HG03575 (cell line): ENCODE measurements around the gene CD8A.
"Not testable (repeated sequence)": the region's sequence is repeated elsewhere in the genome, so short reads cannot be mapped to it uniquely, and the experiment has no call there.

Experiments
- ATAC-seq: cut with Tn5 transposase; IDR thresholded peaks from one replicate; pipeline ENCODE4 v1.9.1; 2021; ENCODE audit not compliant: unreplicated experiment, insufficient number of reproducible peaks, low FRiP score; ENCODE audit errors: extremely low read depth

CD8A gene

DNA sequence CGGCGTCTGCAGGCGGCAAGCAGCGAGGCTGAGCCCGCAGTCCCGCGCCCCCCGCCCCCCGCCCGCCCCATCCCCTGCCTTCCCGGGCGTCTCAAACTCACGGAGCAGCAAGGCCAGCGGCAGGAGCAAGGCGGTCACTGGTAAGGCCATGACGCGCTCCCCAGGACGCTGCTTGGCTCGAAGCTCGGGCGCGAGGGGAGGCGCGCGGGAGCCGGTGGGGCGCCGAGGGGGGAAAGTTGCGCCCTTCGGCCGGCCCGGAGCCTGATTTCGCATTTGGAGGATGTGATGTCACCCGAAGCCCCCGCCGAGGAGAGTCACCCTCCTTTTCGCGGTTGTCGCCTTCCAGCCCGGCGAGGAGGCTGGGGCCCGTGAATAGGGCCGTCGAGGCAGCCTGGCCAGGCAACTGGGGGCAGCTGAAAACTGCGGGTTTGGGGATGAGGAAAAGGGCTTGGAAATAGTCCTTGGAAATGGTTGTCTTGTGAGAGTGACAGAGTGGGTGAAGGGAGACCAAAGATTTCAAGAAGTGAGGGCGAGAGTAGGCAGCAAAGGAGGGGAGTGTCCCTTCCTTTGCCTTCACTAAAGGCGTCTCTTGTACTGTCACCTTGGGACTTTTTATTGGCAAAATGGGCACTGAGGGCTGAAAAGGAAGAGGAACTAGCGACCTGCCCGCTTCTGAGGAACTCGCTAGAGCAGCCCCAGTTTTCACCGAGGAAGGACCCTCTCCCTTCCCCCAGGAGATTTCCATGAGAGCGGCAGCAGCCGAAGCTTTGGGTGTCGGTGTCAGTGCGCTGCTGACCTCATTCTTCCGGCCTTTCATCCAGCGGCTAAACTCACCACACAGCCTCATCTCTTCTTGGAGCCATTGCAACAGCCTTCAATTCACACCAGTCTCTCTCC lies at the start of gene CD8A:
TSS of gene CD8A (minus strand) at position 238 of the 897 bp plus-strand sequence. CDS start at position 150, 88 bp downstream.
- no peak for ATAC-seq

DNA sequence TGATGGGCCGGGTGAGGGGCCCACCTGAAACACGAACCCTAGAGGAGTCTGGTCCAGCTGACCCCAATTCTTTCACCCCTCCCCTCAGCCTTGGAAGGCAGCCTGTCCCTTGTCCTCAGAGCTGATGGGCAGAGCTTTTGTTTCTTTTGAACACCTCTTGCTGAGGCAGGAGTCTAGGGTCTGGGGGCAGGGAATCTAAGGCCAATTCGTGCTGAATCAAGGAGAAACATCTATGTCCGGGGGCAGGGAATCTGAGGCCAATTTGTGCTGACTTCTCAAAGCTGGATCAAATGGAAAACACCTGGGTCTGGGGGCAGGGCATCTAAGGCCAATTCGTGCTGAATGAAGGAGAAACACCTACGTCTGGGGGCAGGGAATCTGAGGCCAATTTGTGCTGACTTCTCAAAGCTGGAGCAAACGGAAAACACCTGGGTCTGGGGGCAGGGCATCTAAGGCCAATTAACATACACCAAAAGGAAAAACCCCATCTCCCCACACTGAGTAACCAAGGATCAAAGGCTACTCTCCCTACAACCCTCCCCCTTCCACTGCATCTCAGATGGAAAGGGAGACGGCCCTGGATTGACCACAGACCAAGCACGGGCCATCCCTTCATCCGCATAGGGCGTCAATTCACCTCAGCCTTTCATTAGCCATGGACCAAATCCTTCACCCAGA lies 49.3 kb upstream of the CD8A start:
- ATAC-seq, result not testable (repeated sequence)

DNA sequence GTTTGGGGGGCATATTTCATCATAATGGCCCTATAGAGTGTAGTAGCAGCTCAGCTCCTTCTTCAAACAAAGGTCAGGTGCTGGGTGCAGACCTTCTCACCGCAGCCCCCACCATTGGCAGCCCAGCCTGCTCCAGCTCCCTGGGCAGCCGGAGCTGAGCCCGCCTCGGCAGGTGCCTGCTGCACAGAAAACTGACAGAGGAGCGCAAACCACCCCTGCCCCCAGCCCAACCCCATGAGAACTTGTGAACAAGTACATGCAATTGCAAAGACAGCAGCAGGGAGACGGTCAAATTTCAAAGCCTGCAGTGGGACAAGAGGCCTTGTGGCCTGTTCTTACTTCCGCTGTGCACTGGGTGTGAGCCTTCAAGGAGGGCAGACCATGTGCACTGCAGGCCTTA lies 48.7 kb upstream of the CD8A start:
- not testable (repeated sequence) for ATAC-seq

DNA sequence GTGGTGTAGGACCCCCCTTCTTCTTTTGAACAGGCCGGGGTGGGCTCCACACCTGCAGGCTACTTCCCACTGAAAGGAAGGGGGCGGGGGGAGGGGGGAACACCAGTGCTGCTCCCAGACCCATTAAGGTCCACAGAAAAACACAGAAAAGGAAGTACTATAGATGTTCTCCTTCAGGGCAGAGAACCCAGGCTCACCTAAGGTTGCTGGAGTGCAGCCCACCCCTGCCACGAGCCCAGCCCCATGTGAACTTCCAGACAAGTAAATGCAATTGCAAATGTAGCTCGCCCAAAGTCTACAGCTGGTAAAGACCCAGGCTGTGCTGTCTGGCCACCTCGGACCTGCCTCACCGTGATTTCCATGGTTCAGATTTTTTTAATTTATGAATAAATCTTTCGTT lies 47.0 kb upstream of the CD8A start:
- ATAC-seq, result not testable (repeated sequence)

DNA sequence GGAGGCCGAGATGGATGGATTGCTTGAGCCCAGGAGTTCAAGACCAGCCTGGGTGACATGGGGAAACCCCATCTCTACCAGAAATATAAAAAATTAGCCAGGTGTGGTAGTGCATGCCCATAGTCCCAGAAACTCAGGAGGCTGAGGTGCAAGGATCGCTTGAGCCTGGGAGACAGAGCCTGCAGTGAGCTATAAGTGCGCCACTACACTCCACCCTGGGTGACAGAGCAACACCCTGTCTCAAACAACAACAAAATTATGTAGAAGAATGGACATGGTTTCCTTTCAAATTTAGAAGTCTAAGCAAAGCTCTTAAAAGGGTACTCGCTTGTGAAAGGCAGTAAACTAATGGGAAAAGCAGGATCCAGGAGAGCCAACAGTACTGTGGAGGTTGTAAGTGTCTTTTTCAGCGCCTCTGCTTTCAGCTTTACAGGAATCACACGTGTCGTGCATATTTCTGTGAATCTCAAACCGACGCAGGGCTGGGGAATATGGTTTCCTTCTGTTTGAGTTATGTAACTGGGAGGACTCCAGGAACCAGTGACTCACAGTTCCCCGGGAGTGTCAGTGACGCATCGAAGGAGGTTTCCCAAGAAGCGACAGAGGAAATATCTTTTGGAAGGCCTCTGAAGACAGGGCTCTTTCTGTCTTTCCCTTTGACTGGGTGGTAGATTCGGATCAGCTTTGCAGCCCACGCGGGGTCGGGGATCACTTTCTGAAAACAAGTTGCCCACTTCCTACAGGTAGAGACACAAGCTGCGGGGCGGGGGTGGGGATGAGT lies 46.4 kb upstream of the CD8A start:
- ATAC-seq, result not testable (repeated sequence)

DNA sequence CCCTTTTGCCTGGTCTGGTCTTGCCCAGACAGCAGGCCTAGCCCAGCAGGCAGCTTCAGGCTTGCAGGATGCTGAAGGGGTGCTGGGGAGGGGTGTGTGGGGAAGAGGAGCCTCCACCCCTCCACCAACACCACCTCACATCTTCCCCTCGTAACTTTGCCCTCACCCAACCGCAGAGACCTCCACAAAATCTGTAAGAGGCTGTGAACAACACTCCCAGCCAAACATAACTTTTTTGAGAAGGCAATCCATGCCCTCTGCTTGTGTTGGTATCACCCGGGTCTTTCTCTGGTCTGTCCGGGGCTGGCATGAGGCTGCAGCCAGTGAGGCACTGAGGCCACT lies 44.8 kb upstream of the CD8A start:
- ATAC-seq, result not testable (repeated sequence)

DNA sequence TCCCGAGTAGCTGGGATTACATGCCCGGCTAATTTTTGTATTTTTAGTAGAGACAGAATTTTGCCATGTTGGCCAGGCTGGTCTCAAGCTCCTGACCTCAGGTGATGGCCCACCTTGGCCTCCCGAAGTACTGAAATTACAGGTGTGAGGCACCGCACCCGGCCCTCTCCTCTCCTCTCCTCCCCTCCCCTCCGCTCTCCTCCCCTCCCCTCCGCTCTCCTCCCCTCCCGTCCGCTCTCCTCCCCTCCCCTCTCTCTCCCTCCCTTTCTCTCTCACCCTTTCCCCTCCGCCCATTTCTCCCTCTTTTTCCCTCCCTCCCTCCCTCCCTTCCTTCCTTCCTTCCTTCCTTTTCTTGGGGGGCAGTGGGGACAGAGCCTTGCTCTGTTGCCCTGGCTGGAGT lies 42.6 kb upstream of the CD8A start:
- no peak for ATAC-seq

DNA sequence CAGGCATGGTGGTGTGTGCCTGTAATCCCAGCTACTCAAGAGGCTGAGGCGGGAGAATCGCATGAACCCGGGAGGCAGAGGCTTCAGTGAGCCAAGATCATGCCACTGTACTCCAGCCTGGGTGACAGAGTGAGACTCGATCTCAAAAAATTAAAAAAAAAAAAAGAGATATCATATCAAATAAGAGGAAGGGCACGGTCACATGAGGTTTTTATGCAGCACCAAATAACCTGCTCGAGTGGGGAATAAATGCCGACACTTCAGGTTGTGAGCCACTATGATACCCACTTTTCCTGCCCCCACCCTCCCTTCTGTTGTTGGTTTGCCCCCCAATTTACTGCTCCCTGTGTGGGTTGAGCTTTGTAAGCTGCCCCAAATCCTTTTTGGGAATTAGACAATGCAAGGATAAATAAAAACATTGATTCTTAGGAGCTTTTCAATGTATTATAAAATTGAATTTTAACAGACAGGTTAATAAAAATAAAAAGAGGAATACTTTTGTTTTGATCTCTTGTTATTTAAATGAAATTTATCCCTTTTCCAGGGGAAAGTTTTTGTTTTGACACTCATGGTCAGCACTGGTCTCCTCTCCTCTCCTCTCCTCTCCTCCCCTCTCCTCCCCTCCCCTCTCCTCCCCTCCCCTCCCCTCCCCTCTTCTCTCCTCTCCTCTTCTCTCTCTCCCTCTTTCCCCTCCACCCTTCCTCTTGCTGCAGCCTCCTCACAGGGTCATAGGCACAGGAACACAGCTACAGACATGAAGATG lies 41.8 kb upstream of the CD8A start:
- ATAC-seq, result no peak

DNA sequence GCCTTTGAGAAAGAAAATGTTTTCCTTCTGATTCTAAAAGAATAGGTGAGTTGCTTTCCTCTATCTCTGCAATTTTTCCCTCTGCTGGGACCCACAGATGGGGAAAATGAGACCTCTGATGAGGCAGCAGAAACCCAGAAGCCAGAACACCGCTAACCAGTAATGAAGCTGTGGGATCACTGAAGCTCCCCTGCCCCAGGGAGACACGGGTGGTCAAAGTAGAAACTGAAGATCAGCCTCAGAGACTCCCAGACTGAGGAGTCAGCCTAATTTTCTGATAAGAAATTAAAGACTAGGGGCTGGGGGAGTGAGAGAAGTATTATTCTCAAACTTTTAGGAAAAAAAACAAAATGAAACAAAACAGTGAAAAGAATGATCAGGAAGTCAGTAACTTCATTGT lies 40.8 kb upstream of the CD8A start:
- no peak for ATAC-seq

DNA sequence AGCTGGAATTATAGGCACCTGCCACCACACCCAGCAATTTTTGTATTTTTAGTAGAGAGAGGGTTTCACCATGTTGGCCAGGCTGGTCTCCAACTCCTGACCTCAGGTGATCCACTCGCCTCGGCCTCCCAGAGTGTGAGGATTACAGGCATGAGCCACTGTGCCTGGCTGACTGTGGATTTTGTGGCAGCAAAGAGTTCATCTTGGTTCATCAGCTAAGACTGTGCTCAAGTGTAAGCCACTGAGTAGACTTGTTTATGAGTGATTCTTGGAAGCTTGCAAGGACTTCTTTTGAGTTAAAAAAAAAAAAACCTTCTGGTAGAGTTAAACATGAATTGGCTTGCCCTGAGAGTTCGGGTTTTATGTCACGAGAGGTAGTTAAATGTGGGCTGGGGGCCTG lies 36.2 kb upstream of the CD8A start:
- no peak for ATAC-seq

DNA sequence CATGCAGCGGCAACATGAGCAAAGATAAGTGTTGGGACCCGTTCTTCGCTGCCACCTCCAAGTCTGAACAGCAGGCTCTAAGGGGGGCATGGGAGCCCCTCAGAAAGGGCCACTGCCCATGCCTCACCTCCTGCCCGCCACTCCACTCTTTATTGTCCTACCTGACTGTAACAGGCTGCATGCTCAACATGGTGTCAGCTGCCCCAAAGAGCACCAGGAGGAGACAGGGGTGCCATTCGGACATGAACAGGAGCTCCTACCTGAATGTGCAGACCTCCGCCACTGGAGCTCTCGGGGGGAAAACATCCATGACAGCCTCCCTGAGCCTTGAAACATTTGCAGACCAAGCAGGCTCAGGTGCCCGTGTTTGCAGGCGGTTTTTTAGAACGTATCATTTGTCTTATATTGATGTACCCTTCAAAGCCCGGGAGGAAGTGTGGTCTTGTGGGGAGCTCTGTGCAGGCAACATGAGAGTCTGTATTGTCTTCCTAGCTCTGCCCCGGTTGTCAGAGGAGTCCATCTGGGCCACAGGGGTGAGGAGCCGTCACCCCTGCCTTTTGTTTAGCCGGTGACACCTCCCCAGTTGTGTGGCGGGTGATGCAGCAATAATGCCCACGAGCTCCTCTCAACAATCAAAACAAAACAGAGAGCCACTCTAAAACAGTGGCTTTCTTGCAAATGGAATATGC lies 35.1 kb upstream of the CD8A start:
- no peak for ATAC-seq

DNA sequence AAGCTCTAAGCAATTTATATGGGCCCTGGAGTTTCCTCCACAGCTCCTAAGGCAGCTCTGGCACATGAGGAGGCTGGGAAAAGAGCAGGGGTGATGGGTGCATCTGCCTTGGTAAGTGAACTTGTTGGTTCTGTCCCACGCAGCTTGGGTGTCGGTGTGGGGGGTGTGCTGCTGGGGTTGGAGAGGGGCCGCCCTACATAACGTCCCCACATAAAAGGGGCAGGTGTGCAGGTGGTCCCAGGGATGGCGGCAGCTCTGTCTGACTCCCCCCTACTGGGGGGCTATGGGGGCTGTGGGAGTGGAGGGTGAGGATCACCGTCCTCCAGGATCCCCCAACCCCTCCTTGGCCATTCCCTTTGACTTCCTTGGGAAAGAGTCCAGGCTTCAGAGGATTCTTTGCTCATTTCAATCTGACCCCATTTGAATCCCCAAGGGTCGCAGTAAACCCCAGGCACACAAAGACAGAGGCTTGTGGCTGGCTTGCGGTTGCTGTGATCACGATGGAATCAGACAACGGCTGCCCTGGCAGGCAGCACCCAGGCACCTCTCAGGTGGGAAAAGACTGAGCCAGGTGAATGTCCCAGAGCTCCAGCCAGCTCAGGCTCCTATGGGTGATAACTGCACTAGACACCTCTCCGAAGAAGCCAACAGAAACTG lies 34.5 kb upstream of the CD8A start:
- ATAC-seq, result no peak

DNA sequence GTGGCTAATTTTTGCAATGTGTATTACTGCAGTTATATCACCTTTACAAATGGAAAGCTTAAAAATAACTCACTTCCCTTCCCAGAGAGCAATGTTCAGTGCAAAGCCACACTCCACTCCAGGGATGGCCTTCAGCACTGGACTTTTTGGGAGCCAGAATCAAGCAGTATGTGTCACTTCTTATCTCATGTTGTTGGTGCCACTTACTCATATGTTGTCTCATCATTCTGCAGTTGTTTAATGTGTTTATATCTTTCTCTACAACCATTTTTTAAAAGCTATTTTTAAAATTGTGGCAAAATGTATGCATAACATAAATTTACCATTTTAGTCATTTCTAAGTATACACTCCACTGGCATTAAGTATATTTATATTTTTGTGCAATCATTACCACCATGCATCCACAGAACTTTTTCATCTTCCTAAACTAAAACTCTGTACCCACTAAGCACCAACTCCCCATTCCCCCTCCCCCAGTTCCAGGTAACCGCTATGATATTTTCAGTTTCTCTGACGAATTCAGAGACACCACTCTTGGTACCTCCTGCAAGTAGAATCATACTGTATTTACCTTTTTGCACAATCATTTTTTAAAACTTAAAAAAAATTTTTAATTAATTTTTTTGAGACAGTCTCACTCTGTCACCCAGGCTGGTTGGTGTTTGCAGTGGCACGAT lies 32.1 kb upstream of the CD8A start:
- no peak for ATAC-seq

DNA sequence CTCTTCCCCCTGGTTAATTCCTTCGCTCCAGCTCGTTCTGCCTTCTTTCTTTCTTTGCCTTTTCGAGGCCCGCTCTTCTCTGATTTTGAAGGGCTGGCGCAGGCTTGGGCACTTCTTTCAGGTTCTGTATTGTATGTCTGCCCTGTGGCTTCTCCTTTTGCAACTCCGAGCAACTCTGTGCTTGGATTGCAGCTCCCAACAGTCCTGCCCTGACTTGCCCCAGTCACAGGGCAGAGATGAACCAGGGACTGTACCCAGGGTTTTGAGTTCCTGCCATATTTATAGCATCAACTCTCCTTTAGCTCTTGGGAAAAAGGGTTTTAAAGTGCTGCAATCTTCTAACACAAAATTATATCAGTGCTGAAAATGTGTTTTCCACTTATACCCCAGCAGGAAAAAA lies 31.1 kb upstream of the CD8A start:
- ATAC-seq, result no peak

DNA sequence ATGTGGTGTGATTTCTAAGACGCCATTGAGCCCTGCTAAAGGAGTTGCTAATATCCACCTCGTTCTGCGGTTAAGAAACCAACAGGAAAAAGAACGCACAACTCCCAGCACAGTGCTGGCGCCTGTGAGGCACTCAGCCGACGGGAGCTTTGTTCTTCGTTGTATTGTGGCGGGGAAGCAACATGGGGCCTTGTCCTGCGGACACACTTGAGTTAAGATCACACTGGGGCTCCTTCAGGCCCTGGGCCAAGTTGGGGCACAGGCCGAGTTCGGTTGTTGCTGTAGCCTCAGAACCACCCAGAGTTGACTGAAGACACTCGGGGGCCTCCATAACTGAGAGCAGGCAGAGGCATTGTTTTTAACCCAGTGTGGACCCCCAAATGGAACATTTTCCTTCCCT lies 30.6 kb upstream of the CD8A start:
- ATAC-seq, result no peak

DNA sequence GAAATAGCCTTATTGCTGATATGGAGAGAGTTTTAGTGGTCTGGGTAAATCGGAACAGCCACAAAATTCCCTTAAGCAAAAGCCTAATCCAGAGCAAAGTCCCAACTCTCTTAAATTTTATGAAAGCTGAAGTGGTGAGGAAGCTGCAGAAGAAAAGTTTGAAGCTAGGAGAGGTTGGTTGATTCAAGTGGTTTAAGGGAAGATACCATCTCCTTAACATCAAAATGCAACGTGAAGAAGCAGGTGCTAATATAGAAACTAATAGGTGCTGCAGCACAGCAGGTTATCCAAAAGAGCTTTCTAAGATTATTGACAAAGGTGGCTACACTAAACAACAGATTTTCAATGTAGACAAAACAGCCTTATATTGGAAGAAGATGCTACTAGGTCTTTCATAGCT lies 28.2 kb upstream of the CD8A start:
- no peak for ATAC-seq

DNA sequence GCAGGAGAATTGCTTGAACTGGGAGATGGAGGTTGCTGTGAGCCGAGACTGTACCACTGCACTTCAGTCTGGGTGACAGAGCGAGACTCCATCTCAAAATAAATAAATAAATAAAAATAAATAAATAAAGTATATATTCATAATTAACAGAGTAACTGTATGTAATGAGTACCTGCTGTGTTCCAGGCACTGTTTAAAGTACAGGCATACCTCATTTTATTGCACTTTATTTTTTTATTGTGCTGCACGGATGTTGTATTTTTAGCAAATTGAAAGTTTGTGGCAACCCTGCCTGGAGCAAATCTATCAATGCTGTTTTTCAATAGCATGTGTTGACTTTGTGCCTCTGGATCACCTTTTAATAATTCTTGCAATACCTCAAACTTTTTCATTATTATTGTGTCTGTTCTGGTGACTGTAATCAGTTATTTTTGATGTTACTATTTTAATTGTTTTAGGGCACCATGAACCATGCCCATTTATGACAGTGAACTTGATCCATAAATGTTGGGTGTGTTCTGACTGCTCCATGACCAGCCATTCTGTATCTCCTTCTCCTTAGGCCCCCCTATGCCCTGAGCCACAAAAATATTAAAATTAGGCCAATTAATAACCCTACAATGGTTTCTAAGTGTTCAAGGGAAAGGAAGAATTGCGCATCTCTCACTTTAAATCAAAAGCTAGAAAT lies 27.5 kb upstream of the CD8A start:
- no peak for ATAC-seq
